Activated CD8-positive, alpha-beta memory T cell treated with anti-CD3 and anti-CD28 coated beads for 48 hours (primary cell): ENCODE results near the gene NOL9.

Experiments
- DNase-seq, 3 experiments: peaks; one replicate each; pipeline ENCODE4 v3.0.0-alpha.2; 2020; ENCODE audit warnings: low read depth in 2 of 3, low spot score in 2 of 3

The NOL9 gene

GRCh38 chr1:6473156-6473555 is 81.2 kb downstream of the NOL9 start:
- DNase-seq = no peak

- no peak for DNase-seq
These were observed 81.9 kb downstream of the NOL9 start for GRCh38 chr1:6472391-6472790.

- DNase-seq = no peak
These were observed 82.3 kb downstream of the NOL9 start for GRCh38 chr1:6471970-6472368.
